ENCODE measurements around the gene IDE.

GRCh38 chr10:92410501-92410900, 163.4 kb downstream of the IDE start:
- TF ChIP-seq ESRRG (CRISPR knock-in tag; IDR thresholded peaks at IDR 0.05) = no peak
- TF ChIP-seq ZFP3 (CRISPR knock-in tag; IDR thresholded peaks at IDR 0.05) = no peak
- no peak for TF ChIP-seq CSDC2 (CRISPR knock-in tag; IDR thresholded peaks at IDR 0.05)
- TF ChIP-seq PATZ1 (CRISPR knock-in tag; IDR thresholded peaks at IDR 0.05; ENCODE audit: borderline replicate concordance) = no peak
- TF ChIP-seq RARB (CRISPR knock-in tag; IDR thresholded peaks at IDR 0.05) = no peak
- no peak for TF ChIP-seq ZFP30 (CRISPR knock-in tag; IDR thresholded peaks at IDR 0.05)
- TF ChIP-seq TOX (CRISPR knock-in tag; IDR thresholded peaks at IDR 0.05; ENCODE audit: borderline replicate concordance) = no peak
- no peak for TF ChIP-seq SNAI2 (CRISPR knock-in tag; IDR thresholded peaks at IDR 0.05)
- no peak for TF ChIP-seq ZNF70 (CRISPR knock-in tag; IDR thresholded peaks at IDR 0.05)
- TF ChIP-seq CSRNP3 (CRISPR knock-in tag; IDR thresholded peaks at IDR 0.05) = no peak
- TF ChIP-seq OSR1 (CRISPR knock-in tag; IDR thresholded peaks at IDR 0.05) = no peak
- no peak for TF ChIP-seq ARNTL (CRISPR knock-in tag; IDR thresholded peaks at IDR 0.05; ENCODE audit: borderline replicate concordance, low read depth)

Measured in SK-N-SH treated with all-trans-retinoic acid at 6 μM for 48 hours (cell line).